ENCODE results near the gene SH2B2.

DNA sequence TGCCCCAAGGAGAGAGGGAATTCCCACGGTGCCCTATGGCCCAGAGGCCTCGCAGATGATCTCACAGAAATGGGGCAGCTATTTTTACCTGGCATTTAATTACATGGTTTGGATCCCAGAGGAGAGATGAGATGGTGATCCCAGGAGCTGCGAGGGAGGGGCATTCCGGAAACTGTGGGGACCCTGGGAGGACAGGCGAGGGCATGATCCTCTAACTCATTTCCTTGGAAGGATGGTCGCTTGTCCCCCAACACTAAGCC lies 9.4 kb downstream of the SH2B2 start:
- TF ChIP-seq, protein P1, sequence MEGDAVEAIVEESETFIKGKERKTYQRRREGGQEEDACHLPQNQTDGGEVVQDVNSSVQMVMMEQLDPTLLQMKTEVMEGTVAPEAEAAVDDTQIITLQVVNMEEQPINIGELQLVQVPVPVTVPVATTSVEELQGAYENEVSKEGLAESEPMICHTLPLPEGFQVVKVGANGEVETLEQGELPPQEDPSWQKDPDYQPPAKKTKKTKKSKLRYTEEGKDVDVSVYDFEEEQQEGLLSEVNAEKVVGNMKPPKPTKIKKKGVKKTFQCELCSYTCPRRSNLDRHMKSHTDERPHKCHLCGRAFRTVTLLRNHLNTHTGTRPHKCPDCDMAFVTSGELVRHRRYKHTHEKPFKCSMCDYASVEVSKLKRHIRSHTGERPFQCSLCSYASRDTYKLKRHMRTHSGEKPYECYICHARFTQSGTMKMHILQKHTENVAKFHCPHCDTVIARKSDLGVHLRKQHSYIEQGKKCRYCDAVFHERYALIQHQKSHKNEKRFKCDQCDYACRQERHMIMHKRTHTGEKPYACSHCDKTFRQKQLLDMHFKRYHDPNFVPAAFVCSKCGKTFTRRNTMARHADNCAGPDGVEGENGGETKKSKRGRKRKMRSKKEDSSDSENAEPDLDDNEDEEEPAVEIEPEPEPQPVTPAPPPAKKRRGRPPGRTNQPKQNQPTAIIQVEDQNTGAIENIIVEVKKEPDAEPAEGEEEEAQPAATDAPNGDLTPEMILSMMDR (conservative IDR thresholded peaks at IDR 0.05), result no peak
- TF ChIP-seq ZFX (IDR thresholded peaks at IDR 0.05), result no peak

Data from C4-2B (cell line).